GM12878 (cell line): Measurements from ENCODE around the gene TSPAN5. TPM values are rescaled to one million over a fixed set of nuclear protein-coding genes. Genes with fewer than 3 reads are reported as not detected.

ENCODE experiments used
- BACH1 ChIP-seq: fragments of 450-650 bp; IDR thresholded peaks from 2 replicates; pipeline ENCODE4 v1.6.1; 2017; ENCODE audit warnings: mild to moderate bottlenecking, borderline replicate concordance
- BHLHE40 ChIP-seq, 2 experiments: fragments of 450-650 bp in 1 of 2; IDR thresholded peaks; 2 replicates each; pipeline ENCODE4 v1.6.1; 2011 to 2017; ENCODE audit warnings: low read depth in 2 of 2, borderline replicate concordance in 1 of 2, improper control_type of control experiment in 1 of 2, low read length in 1 of 2, mild to moderate bottlenecking in 1 of 2
- BMI1 ChIP-seq: fragments of 450-650 bp; IDR thresholded peaks from 2 replicates; pipeline ENCODE4 v1.6.1; 2016; ENCODE audit warnings: mild to moderate bottlenecking, moderate library complexity, borderline replicate concordance
- CEBPZ ChIP-seq: fragments of 150-350 bp; IDR thresholded peaks from 2 replicates; pipeline ENCODE4 v1.6.1; 2016; ENCODE audit warnings: low read depth, low read length
- FOS ChIP-seq: IDR thresholded peaks from 3 replicates; pipeline ENCODE4 v1.6.1; 2011; ENCODE audit warnings: borderline replicate concordance; ENCODE audit not compliant: insufficient read length; ENCODE audit errors: extremely low read depth
- GATAD2B ChIP-seq: fragments of 450-650 bp; conservative IDR thresholded peaks from 2 replicates; pipeline ENCODE4 v1.6.1; 2017; ENCODE audit warnings: low read depth, mild to moderate bottlenecking, moderate library complexity
- HDAC6 ChIP-seq: fragments of 200-600 bp; sonication (generic); IDR thresholded peaks from one replicate; pipeline ENCODE4 v1.8.0; 2017; ENCODE audit warnings: antibody characterized with exemption; ENCODE audit not compliant: unreplicated experiment
- HDGF ChIP-seq: fragments of 450-650 bp; IDR thresholded peaks from 2 replicates; pipeline ENCODE4 v1.6.1; 2016; ENCODE audit warnings: antibody characterized with exemption
- IKZF1 ChIP-seq: fragments of 450-650 bp; conservative IDR thresholded peaks from 2 replicates; pipeline ENCODE4 v1.6.1; 2017; ENCODE audit warnings: antibody characterized with exemption, mild to moderate bottlenecking
- KAT2A ChIP-seq: conservative IDR thresholded peaks from 2 replicates; pipeline ENCODE4 v1.6.1; 2011; ENCODE audit warnings: low read depth, low read length; ENCODE audit not compliant: control insufficient read depth
- LARP7 ChIP-seq: fragments of 450-650 bp; IDR thresholded peaks from 2 replicates; pipeline ENCODE4 v1.6.1; 2017; ENCODE audit warnings: mild to moderate bottlenecking
- MEF2A ChIP-seq: IDR thresholded peaks from 2 replicates; pipeline ENCODE4 v1.6.1; 2011; ENCODE audit warnings: low read depth, mild to moderate bottlenecking, low read length, moderate library complexity; ENCODE audit not compliant: insufficient read depth
- MEF2B ChIP-seq: fragments of 450-650 bp; IDR thresholded peaks from 2 replicates; pipeline ENCODE4 v1.6.1; 2018; ENCODE audit warnings: mild to moderate bottlenecking, moderate library complexity; ENCODE audit not compliant: partially characterized antibody, poor library complexity, severe bottlenecking
- MTA2 ChIP-seq: fragments of 450-650 bp; IDR thresholded peaks from 2 replicates; pipeline ENCODE4 v1.6.1; 2016; ENCODE audit warnings: low read depth, mild to moderate bottlenecking, moderate library complexity
- NR2C1 ChIP-seq: fragments of 450-650 bp; IDR thresholded peaks from 2 replicates; pipeline ENCODE4 v1.6.1; 2017; ENCODE audit warnings: antibody characterized with exemption, mild to moderate bottlenecking, moderate library complexity
- PAX5 ChIP-seq: IDR thresholded peaks from 2 replicates; pipeline ENCODE4 v1.6.1; 2011; ENCODE audit warnings: low read depth, low read length, borderline replicate concordance
- PBX3 ChIP-seq: IDR thresholded peaks from 2 replicates; pipeline ENCODE4 v1.6.1; 2011; ENCODE audit warnings: mild to moderate bottlenecking, low read depth, low read length, moderate library complexity; ENCODE audit not compliant: insufficient replicate concordance
- PML ChIP-seq: IDR thresholded peaks from 2 replicates; pipeline ENCODE4 v1.6.1; 2012; ENCODE audit warnings: low read length, inconsistent platforms
- POLR2A ChIP-seq: IDR thresholded peaks from 2 replicates; pipeline ENCODE4 v1.6.1; 2011; ENCODE audit warnings: low read depth, mild to moderate bottlenecking, low read length
- POU2F2 ChIP-seq: IDR thresholded peaks from 3 replicates; pipeline ENCODE4 v1.6.1; 2011; ENCODE audit warnings: low read depth, mild to moderate bottlenecking, low read length, borderline replicate concordance
- SIX5 ChIP-seq: IDR thresholded peaks from 2 replicates; pipeline ENCODE4 v1.6.1; 2011; ENCODE audit warnings: mild to moderate bottlenecking, low read depth, low read length, moderate library complexity; ENCODE audit not compliant: severe bottlenecking
- SMAD1 ChIP-seq: fragments of 450-650 bp; IDR thresholded peaks from 2 replicates; pipeline ENCODE4 v1.6.1; 2018; ENCODE audit warnings: mild to moderate bottlenecking, low read depth; ENCODE audit not compliant: partially characterized antibody
- SPI1 ChIP-seq: IDR thresholded peaks from 2 replicates; pipeline ENCODE4 v1.6.1; 2011; ENCODE audit warnings: low read depth, mild to moderate bottlenecking, low read length, moderate library complexity, borderline replicate concordance; ENCODE audit not compliant: insufficient read depth
- TCF3 ChIP-seq: IDR thresholded peaks from 2 replicates; pipeline ENCODE4 v1.6.1; 2012; ENCODE audit warnings: low read depth, mild to moderate bottlenecking, low read length, borderline replicate concordance; ENCODE audit not compliant: insufficient read depth
- YY1 ChIP-seq: IDR thresholded peaks from 2 replicates; pipeline ENCODE4 v1.6.1; 2011; ENCODE audit warnings: low read depth, mild to moderate bottlenecking, low read length
- ZNF274 ChIP-seq: IDR thresholded peaks from one replicate; pipeline ENCODE4 v1.8.0; 2011; ENCODE audit not compliant: insufficient read length, insufficient read depth
- polyA plus RNA-seq, 11 experiments: library from polyadenylated mRNA; depleted of rRNA in 4 of 11; unstranded in 6 of 11; stranded (reverse) in 5 of 11; fragments of >200 nt; fragmentation: Nextera tagmentation in 4 of 11; fragmentation: Illumina TruSeq in 1 of 11; extraction: Ambion mirVana in 4 of 11; extraction: Trizol in 1 of 11; gene quantifications; 1 replicate in 1 of 11; 2 replicates in 10 of 11; pipeline versions ENCODE4 v1.2.1 to v1.2.3, GENCODE V29; 2011 to 2016; ENCODE audit warnings: inconsistent platforms in 2 of 11, missing spikeins in 2 of 11, low read depth in 1 of 11
- total RNA-seq, 4 experiments: library from RNA; depleted of rRNA in 3 of 4; stranded (reverse); fragments of >200 nt in 3 of 4; fragmentation: Illumina TruSeq in 1 of 4; extraction: Trizol in 1 of 4; gene quantifications; 2 replicates each; pipeline versions ENCODE4 v1.2.1 to v1.2.3, GENCODE V29; 2013 to 2021

TSPAN5 gene
- total and polyA plus RNA-seq, 10 of the 15 experiments (the other 5 are each of a cell fraction or from before 2014, with no cell fraction given) = 0.09 to 8.2 (median 0.27) TPM

- TF ChIP-seq HDGF (no peak), ZNF274 (no peak), MEF2B (peak; percentile 63), SIX5 (no peak), IKZF1 (peak; percentile 92), POLR2A (no peak), SMAD1 (no peak), PBX3 (no peak), YY1 (no peak), BMI1 (peak; percentile 68), LARP7 (no peak), POU2F2 (0 out of 3 replicates have a peak, but pooled peaks have one; percentile 14), HDAC6 (no peak), MEF2A (peak; percentile 92), NR2C1 (no peak), FOS (no peak), MTA2 (peak; percentile 80), PML (peak; percentile 54; the same call in 1 of the 2 replicates), GATAD2B (peak; percentile 51; the same call in 1 of the 2 replicates), BACH1 (peak; percentile 53), SPI1 (peak; percentile 20; the same call in 1 of the 2 replicates), BHLHE40 (IDR thresholded peaks at IDR 0.05; ENCODE audit: borderline replicate concordance in 1 of 2, low read depth in 2 of 2, low read length in 1 of 2) (0 out of 4 replicates have a peak, but pooled peaks of 1 of the 2 experiments have one; percentile 19), KAT2A (no peak), CEBPZ (no peak), PAX5 (0 out of 2 replicates have a peak, but pooled peaks have one; percentile 36), TCF3 (no peak)
These were observed 175.3 kb downstream of the TSPAN5 start (continued) for GRCh38 chr4:98482847-98483806.
